GM10248 (cell line): ENCODE data around the gene NALCN.

Experiments
- CTCF ChIA-PET: fragments of 300-600 bp; sonication (Branson Sonifier 250); formaldehyde crosslinking; extraction: SDS; loops from one replicate; lab custom pipeline; 2021; ENCODE audit warnings: antibody characterized with exemption; lab: Yijun Ruan, JAX
- POLR2A ChIA-PET: fragments of 350-650 bp; sonication (Branson Sonifier 250); formaldehyde crosslinking; extraction: SDS; loops from one replicate; lab custom pipeline; 2020; ENCODE audit warnings: antibody characterized with exemption; lab: Yijun Ruan, JAX
- DNase-seq: peaks from one replicate; pipeline ENCODE4 v3.0.0; 2012; ENCODE audit errors: extremely low spot score
- TF ChIP-seq, protein P1 (sequence below): IDR thresholded peaks from 2 replicates; pipeline ENCODE4 v1.5.1; 2012; ENCODE audit warnings: mild to moderate bottlenecking, low read depth; ENCODE audit errors: extremely low read depth, missing control alignments, control extremely low read depth

Gene NALCN

DNA sequence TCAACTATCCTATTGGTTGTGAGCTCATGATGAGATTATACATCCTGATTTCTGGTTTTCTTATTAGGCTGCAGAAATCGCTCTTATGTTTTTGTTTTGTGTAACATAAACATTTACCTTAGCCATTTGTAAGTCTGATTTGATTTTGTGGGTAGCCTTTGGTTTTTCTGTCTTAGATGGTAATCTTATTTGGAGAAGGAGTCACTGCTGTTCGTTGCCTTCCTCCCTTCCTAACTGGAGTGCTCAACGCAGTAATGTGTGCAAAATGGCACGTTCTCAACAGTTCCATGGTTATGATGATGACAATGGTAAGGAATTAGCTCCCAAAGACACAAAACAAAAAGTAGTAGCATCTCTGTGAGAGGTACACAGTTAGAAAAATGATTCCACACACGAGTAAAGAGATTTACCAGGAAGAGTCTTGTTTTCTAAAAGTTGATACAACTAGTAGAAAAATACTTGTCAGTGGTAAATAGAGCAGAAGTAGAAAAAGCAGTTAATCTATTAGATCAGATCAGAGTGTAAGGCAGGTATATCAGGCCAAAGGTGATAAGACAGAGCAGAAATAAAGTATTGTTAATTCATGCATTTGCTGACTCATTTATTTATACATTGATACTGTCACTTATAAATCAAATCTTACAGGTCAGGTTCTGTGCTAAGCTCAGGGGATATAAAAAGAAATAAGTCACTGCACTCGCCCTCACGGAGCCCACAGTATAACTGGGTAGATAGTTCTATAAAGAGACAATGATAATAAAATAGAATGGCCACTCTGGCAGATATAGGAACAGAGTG is 270.0 kb downstream of the NALCN start:
- CTCF ChIA-PET = interaction anchor here (0.7 to 3.3 kb wide), 9 partner anchors 9 to 1313 kb away, joined by 3 to 32 read pairs (median 5); no protein-coding TSS in a partner anchor
- POLR2A ChIA-PET = no interaction called here
- no peak for DNase-seq
- TF ChIP-seq, protein P1, sequence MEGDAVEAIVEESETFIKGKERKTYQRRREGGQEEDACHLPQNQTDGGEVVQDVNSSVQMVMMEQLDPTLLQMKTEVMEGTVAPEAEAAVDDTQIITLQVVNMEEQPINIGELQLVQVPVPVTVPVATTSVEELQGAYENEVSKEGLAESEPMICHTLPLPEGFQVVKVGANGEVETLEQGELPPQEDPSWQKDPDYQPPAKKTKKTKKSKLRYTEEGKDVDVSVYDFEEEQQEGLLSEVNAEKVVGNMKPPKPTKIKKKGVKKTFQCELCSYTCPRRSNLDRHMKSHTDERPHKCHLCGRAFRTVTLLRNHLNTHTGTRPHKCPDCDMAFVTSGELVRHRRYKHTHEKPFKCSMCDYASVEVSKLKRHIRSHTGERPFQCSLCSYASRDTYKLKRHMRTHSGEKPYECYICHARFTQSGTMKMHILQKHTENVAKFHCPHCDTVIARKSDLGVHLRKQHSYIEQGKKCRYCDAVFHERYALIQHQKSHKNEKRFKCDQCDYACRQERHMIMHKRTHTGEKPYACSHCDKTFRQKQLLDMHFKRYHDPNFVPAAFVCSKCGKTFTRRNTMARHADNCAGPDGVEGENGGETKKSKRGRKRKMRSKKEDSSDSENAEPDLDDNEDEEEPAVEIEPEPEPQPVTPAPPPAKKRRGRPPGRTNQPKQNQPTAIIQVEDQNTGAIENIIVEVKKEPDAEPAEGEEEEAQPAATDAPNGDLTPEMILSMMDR = no peak

- ChIA-PET CTCF (interaction anchor here (0.6 to 3.3 kb wide), 29 partner anchors 9 to 1459 kb away, joined by 3 to 32 read pairs (median 4); no protein-coding TSS in a partner anchor), POLR2A (no interaction called here)
- TF ChIP-seq, protein P1 = peak; percentile 65
- peak; percentile 31 for DNase-seq
Observed at GRCh38 chr13:101144808-101145419, 271.4 kb downstream of the NALCN start.

DNA sequence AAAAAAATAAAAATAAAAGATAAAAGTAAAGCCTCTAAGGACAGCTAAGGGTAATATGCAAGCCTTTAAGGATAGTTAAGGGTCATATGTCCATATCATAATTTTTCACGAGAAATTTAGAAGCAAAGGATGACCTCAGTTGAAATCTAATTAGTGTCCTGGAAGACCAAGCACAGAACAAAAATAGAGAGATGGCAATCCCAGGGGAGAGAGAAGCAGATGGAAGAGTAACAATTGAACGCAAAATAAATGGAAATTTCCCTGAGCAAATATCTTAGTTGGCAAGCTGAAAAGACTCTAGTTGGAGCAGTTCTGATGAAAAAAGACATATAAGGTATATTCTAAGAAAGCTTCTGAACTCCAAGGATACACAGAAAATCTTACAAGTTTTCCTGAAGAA is 275.4 kb downstream of the NALCN start:
- CTCF ChIA-PET = no interaction called here
- no peak for DNase-seq
- TF ChIP-seq, protein P1 = no peak
- POLR2A ChIA-PET = no interaction called here

GRCh38 chr13:101140087-101140770 is 276.1 kb downstream of the NALCN start:
- TF ChIP-seq, protein P1 = no peak
- no peak for DNase-seq
- CTCF ChIA-PET = no interaction called here

DNA sequence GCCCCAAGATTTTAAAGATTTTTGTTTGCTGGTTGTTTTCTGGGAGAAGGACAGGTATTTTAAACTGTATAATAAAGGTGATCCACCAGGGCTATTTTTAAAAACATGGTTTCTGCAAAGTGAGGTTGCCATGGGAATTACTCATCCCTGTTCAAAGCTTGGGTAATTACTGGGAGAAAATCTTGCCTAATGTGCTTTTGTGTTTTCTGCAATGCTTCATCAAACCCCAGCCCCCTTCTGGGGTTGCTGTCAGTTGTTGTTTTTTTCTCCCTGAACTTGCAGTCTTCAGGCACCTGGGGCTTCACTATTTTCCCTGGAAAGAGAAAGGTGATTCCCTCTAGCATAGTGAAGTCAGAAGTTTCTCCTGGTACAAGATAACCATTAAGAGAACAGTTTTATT is 277.2 kb downstream of the NALCN start:
- no peak for DNase-seq
- CTCF ChIA-PET = no interaction called here
- TF ChIP-seq, protein P1 = no peak
- POLR2A ChIA-PET = no interaction called here

More at GRCh38 chr13:101140087-101140770, 276.1 kb downstream of the NALCN start:
- POLR2A ChIA-PET = no interaction called here

- POLR2A ChIA-PET = interaction anchor here (0.5 kb wide), 1 partner anchor 127 kb away, joined by 6 read pairs; no protein-coding TSS in a partner anchor
- TF ChIP-seq, protein P1 = peak; percentile 81
- DNase-seq = peak; percentile 54
- CTCF ChIA-PET = interaction anchor here (0.7 to 4.5 kb wide), 17 partner anchors 9 to 1471 kb away, joined by 3 to 45 read pairs (median 4); no protein-coding TSS in a partner anchor
Observed at GRCh38 chr13:101127741-101128353, 288.5 kb downstream of the NALCN start.
